ENCODE data around the gene ICAM3.
"Not testable (repeated sequence)": the region's sequence is repeated elsewhere in the genome, so short reads cannot be mapped to it uniquely, and the experiment has no call there.

ICAM3 gene, protein sequence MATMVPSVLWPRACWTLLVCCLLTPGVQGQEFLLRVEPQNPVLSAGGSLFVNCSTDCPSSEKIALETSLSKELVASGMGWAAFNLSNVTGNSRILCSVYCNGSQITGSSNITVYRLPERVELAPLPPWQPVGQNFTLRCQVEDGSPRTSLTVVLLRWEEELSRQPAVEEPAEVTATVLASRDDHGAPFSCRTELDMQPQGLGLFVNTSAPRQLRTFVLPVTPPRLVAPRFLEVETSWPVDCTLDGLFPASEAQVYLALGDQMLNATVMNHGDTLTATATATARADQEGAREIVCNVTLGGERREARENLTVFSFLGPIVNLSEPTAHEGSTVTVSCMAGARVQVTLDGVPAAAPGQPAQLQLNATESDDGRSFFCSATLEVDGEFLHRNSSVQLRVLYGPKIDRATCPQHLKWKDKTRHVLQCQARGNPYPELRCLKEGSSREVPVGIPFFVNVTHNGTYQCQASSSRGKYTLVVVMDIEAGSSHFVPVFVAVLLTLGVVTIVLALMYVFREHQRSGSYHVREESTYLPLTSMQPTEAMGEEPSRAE

DNA sequence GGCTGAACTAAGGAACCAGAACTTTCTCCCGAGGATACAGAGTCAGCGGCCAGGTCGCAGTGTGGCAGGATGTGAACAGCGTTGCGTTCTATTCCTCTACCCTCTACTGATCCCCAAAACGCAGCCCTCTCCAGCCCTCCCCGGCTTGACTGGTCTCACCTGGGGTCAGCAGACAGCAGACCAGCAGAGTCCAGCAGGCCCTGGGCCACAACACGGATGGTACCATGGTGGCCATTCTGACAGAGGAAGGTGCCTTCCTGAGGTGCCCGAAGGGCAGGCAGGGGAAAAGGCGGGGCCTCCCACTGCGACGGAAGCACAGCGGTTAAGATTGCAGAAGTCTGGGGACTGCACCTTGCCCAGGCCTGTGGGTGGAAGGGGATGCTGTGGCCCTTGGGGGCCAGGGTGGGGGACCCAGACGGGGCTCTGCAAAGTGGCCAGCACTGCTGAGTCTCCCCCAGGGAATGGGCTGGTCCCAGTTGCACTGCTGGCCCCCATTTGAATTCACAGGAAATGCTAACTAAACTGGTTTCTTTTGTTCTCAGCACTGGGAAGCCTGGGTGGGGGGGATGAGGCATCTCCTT is at the start of gene ICAM3:
Gene ICAM3 (minus strand): TSS at position 245 of the 581 bp plus-strand sequence. CDS start 10 bp downstream, at position 235.
- H3K27me3 Mint-ChIP-seq, result no peaks in the 10 kb centered on the region
- intact Hi-C loops (cut with micrococcal nuclease), result no loop called here
- peak within 1 kb of the TSS; percentile 63 for H3K4me3 Mint-ChIP-seq
- H3K9me3 Mint-ChIP-seq, result no peaks in the 10 kb centered on the region
- peaks cover 10% of the 10 kb centered on the region for H3K36me3 Mint-ChIP-seq (ENCODE audit: low read depth)
- H3K27ac Mint-ChIP-seq, result peak within 1 kb of the TSS; percentile 41
- H3K4me1 Mint-ChIP-seq (ENCODE audit: low read depth), result peaks cover 47% of the 10 kb centered on the region

DNA sequence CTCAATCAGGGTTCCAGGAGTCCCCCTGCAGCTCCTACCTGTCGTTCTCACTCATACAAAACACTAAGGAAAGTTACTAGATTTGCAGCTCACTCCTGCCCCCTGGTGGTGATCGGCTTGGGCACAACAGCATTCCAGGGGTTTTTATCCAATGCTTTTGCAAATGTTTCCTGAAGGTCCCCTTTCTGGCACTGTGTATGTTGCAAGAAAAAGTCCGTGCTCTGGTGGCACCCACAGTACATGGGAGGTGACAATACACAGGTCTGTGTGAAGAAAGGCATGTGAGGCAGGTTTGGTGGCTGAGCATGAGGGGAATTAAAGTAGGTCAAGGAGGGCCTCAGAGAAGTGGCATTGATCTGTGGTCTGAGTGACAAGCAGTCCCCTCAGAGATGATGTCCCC is 49.5 kb upstream of the ICAM3 start:
- H3K9me3 Mint-ChIP-seq, result no peaks in the 10 kb centered on the region
- peaks cover 12% of the 10 kb centered on the region for H3K4me1 Mint-ChIP-seq (ENCODE audit: low read depth)
- H3K36me3 Mint-ChIP-seq (ENCODE audit: low read depth), result peaks cover 46% of the 10 kb centered on the region
- no peak overlapping the region for H3K4me3 Mint-ChIP-seq
- intact Hi-C loops (cut with micrococcal nuclease), result loop anchor here (1.0 to 5.0 kb wide), 3 partner anchors 120 to 457 kb away; no protein-coding TSS in a partner anchor
- no peaks in the 10 kb centered on the region for H3K27me3 Mint-ChIP-seq
- no peak overlapping the region for H3K27ac Mint-ChIP-seq

DNA sequence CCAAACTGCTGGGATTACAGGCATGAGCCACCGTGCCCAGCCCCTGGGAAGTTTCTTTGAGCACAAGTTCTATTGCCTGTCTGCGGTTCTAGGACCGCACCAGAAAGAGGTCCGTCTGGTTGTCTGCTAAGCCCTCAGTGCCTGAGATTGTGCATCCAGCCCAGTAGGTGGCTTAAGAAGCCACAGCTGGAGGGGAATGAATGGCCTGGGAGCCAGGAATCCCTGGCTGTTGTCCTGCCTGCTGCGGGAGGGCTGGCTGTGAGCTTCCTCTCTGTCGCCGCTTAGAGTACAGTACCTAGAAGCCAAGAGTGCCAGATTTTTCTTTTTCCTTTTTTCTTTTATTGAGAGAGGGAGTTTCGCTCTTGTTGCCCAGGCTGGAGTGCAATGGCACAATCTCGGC is 45.2 kb upstream of the ICAM3 start:
- Mint-ChIP-seq H3K36me3 (ENCODE audit: low read depth) (peaks cover 15% of the 10 kb centered on the region), H3K27me3 (no peaks in the 10 kb centered on the region), H3K4me1 (ENCODE audit: low read depth) (peaks cover 32% of the 10 kb centered on the region), H3K4me3 (no peak overlapping the region), H3K9me3 (no peaks in the 10 kb centered on the region), H3K27ac (no peak overlapping the region)
- intact Hi-C loops (cut with micrococcal nuclease), result no loop called here

DNA sequence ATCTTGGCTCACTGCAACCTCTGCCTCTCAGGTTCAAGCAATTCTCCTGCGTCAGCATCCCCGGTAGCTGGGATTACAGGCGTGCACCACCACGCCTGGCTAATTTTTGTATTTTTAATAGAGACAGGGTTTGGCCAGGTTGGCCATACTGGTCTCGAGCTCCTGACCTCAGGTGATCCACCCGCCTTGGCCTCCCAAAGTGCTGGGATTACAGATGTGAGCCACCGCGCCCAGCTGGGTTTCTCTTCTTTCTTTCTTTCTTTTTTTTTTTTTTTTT is 43.7 kb upstream of the ICAM3 start:
- Mint-ChIP-seq H3K36me3 (ENCODE audit: low read depth) (peaks cover 23% of the 10 kb centered on the region), H3K4me3 (peak overlapping the region; percentile 42), H3K27ac (peak overlapping the region; percentile 94), H3K4me1 (ENCODE audit: low read depth) (peaks cover 33% of the 10 kb centered on the region)
- intact Hi-C loops (cut with micrococcal nuclease); H3K27me3 Mint-ChIP-seq; H3K9me3 Mint-ChIP-seq: not testable (repeated sequence)

DNA sequence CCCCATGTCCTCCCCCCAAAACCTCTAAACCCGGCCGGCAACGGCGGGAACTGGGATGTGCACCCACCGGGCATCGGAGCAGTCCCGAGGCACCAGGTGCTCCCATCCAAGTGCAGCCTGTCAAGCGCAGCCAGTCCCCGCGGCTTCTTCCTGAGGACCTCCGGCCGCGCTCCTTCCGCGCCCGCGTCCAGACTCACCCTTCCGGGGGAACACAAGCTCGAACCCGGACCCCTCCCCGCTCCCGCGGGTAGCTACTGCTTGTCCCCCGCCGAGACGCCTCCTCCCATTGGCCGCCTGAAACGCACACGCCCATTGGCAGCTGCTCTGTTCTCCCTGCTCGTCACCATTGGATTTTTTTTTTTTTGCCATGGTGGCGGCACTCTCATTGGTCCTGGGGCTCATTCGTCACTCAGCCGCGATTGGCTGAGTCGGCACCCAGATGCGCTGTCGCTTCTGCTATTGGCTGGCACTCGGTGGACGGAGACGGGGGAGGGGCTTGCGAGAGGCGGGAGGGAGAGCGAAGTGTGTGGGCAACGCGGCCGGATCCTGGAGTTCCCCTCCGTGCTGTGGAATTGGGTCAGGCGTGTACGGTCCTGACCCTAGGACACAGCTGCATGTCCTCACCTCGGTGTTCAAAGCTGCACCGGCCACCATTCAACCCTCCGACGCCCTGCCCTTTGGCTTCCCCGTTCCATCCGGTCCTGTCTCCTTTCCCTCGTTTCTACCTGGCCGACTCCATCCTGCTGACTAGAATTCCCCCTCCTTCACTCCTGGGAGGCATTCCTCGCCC is 41.1 kb upstream of the ICAM3 start, which contains the start of gene TYK2:
Gene TYK2 (minus strand): TSS at position 260 of the 790 bp plus-strand sequence. CDS start 2,166 bp downstream, outside the sequence.
- peaks cover 38% of the 10 kb centered on the region for H3K4me1 Mint-ChIP-seq (ENCODE audit: low read depth)
- no peaks in the 10 kb centered on the region for H3K9me3 Mint-ChIP-seq
- intact Hi-C loops (cut with micrococcal nuclease), result no loop called here
- peaks cover 47% of the 10 kb centered on the region for H3K36me3 Mint-ChIP-seq (ENCODE audit: low read depth)
- H3K4me3 Mint-ChIP-seq, result peak within 1 kb of the TSS; percentile 96
- H3K27me3 Mint-ChIP-seq, result no peaks in the 10 kb centered on the region
- peak within 1 kb of the TSS; percentile 94 for H3K27ac Mint-ChIP-seq

DNA sequence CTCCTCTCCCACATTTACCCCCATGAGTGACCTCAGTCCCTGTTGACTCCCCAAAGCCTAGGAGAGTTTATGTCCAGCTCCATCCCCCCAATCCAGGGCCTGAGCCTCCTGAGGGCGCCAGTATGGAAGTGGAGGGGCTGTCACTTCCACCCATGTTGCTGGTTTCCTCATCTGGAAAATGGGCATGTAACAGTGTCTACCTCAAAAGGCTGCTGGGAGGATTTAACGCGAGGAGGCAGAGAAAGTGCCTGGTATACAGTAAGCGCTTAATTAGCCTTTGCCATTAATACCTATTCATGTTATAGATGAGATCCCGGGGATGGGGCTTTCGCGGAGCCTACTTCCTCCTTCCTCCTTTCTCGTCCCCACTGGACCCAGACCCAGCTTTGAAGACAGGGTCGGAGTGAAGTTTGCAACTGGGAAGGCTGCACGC is 40.5 kb upstream of the ICAM3 start:
- Mint-ChIP-seq H3K27me3 (no peaks in the 10 kb centered on the region), H3K36me3 (ENCODE audit: low read depth) (peaks cover 53% of the 10 kb centered on the region), H3K4me3 (peak overlapping the region; percentile 96), H3K27ac (peak overlapping the region; percentile 94), H3K4me1 (ENCODE audit: low read depth) (peaks cover 44% of the 10 kb centered on the region), H3K9me3 (no peaks in the 10 kb centered on the region)
- intact Hi-C loops (cut with micrococcal nuclease), result no loop called here

DNA sequence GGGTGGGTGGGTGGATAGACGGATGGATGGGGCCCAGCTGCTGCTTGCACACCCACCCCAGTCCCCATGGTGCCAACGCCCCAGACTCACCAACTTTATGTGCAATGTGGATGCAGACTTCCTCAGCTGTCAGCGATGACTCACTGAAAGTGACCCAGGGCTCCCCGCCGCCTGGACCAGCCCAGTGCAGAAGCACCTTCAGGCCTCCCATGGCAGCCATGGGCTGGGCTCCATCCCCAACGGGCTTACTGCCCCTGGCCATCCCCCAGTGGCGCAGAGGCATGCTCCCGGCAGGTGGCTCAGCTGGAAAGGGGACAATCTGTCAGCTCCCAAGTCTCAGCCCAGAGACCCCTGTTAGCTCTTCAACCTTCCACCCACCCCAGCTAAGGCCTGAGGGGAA is 38.7 kb upstream of the ICAM3 start:
- intact Hi-C loops (cut with micrococcal nuclease), result no loop called here

DNA sequence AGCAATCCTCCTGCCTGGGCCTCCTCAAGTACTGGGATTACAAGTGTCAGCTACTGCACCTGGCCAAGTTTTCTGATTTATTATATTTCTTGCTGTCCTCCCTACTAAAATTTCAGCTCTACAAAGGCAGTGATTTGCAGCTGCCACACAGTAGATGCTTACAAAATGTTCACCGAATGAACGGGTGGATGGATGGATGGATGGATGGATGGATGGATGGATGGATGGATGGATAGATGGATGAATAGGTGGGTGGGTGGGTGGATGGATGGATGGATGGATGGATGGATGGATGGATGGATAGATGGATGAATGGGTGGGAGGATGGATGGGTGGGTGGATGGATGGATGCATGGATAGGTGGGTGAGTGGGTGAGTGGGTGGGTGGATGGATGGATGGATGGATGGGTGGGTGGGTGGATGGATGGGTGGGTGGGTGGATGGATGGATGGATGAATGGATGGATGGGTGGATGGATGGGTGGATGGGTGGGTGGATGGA is 37.8 kb upstream of the ICAM3 start:
- H3K27ac Mint-ChIP-seq; intact Hi-C loops (cut with micrococcal nuclease); H3K4me3 Mint-ChIP-seq; H3K9me3 Mint-ChIP-seq; H3K27me3 Mint-ChIP-seq: not testable (repeated sequence)
- peaks cover 51% of the 10 kb centered on the region for H3K4me1 Mint-ChIP-seq (ENCODE audit: low read depth)
- peaks cover 72% of the 10 kb centered on the region for H3K36me3 Mint-ChIP-seq (ENCODE audit: low read depth)

More for the DNA sequence above, 38.7 kb upstream of the ICAM3 start:
- Mint-ChIP-seq H3K27me3 (no peaks in the 10 kb centered on the region), H3K36me3 (ENCODE audit: low read depth) (peaks cover 67% of the 10 kb centered on the region), H3K4me1 (ENCODE audit: low read depth) (peaks cover 50% of the 10 kb centered on the region), H3K27ac (no peak overlapping the region), H3K9me3 (no peaks in the 10 kb centered on the region), H3K4me3 (no peak overlapping the region)

DNA sequence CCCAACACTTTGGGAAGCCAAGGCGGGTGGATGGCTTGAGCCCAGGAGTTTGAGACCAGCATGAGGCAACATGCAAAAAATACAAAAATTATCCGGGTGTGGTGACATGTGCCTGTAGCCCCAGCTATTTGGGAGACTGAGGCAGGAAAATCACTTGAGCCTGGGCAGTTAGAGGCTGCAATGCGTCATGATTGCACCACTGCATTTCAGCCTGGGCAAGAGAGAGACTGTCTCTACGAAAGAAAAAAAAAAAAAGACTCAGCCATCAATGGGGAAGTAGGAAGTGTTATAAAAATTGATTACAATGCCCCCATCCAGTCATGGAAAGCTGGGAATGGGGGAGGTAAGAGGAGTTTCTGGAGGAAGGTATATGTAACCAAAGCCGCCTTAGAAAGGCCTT is 35.5 kb upstream of the ICAM3 start:
- peaks cover 48% of the 10 kb centered on the region for H3K4me1 Mint-ChIP-seq (ENCODE audit: low read depth)
- no peaks in the 10 kb centered on the region for H3K27me3 Mint-ChIP-seq
- H3K4me3 Mint-ChIP-seq, result no peak overlapping the region
- peaks cover 82% of the 10 kb centered on the region for H3K36me3 Mint-ChIP-seq (ENCODE audit: low read depth)
- H3K27ac Mint-ChIP-seq, result peak overlapping the region; percentile 60
- no peaks in the 10 kb centered on the region for H3K9me3 Mint-ChIP-seq
- intact Hi-C loops (cut with micrococcal nuclease), result no loop called here

DNA sequence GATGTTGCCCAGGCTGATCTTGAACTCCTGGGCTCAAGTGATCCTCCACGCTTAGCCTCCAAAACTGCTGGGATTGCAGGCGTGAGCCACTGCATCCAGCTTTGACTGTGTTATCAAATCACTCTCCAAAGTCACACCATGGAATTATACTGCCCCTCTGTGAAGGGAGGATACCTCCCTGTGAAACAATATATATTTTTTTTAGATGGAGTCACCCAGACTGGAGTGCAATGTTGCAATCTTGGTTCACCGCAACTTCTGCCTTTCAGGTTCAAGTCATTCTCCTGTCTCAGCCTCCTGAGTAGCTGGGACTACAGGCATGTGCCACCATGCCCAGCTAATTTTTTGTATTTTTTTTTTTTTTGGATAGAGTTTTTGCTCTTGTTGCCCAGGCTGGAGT is 33.3 kb upstream of the ICAM3 start:
- Mint-ChIP-seq H3K27me3 (no peaks in the 10 kb centered on the region), H3K36me3 (ENCODE audit: low read depth) (peaks cover 86% of the 10 kb centered on the region)
- intact Hi-C loops (cut with micrococcal nuclease), result no loop called here

DNA sequence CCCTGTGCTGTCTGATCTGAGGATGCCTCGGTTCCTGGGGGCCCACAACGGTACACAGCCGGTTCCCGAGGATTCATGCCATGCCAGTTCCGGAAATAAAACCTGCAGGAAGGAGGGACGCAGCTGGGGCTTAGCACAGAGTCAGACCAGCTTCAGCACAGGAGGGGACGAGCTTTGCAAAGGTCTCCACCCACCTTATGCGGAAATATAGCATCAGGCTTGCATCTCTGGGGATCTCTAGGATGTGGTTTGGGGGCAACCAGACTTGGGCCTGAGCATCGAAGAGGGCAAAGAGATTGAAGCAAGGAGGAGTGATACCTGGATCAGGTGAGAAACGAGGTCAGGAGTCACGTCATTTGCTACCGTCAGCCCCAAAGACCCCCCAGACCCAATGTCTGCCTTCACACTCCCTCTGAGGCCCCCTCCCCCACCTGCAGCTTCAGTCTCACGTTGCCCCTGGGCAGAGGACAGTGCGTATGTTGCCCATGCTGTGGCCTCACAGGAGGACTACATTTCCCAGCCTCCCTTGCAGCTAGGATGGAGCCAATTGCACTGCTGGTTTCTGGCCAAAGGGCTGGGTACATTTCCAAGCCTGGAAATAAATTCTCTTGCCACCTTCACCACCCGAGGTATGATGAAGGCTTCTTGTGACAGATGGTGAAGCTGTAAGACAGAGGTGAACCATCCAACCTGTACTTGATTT is 28.8 kb upstream of the ICAM3 start:
- no peak overlapping the region for H3K27ac Mint-ChIP-seq
- H3K36me3 Mint-ChIP-seq (ENCODE audit: low read depth), result peaks cover 90% of the 10 kb centered on the region
- intact Hi-C loops (cut with micrococcal nuclease), result no loop called here

More for the DNA sequence above, 33.3 kb upstream of the ICAM3 start:
- peak overlapping the region; percentile 78 for H3K27ac Mint-ChIP-seq
- no peaks in the 10 kb centered on the region for H3K9me3 Mint-ChIP-seq
- H3K4me1 Mint-ChIP-seq (ENCODE audit: low read depth), result peaks cover 45% of the 10 kb centered on the region
- peak overlapping the region; percentile 32 for H3K4me3 Mint-ChIP-seq

DNA sequence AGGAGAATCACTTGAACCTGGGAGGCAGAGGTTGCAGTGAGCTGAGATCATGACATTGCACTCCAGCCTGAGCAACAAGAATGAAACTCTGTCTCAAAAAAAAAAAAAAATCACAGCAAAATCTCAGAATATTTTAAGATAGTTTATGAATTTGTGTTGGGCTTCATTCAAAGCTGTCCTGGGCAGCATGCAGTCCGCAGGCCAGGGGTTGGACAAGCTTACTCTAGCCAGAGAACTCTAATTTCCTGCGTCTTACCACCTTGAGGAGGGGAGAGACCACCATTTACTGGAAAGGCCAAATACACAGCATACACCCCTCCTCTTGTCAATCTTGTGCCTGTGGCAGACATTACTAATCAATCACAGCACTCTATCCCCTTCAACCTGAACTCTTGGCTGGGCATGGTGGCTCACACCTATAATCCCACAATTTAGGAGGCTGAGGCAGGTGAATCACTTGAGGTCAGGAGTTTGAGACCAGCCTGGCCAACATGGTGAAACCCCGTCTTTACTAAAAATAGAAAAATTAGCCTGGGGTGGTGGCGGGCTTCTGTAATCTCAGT is 27.6 kb upstream of the ICAM3 start:
- H3K27ac Mint-ChIP-seq; intact Hi-C loops (cut with micrococcal nuclease); H3K4me3 Mint-ChIP-seq; H3K27me3 Mint-ChIP-seq; H3K9me3 Mint-ChIP-seq: not testable (repeated sequence)
- Mint-ChIP-seq H3K36me3 (ENCODE audit: low read depth) (peaks cover 96% of the 10 kb centered on the region), H3K4me1 (ENCODE audit: low read depth) (peaks cover 16% of the 10 kb centered on the region)

More for the DNA sequence above, 28.8 kb upstream of the ICAM3 start:
- H3K27me3 Mint-ChIP-seq, result no peaks in the 10 kb centered on the region
- no peaks in the 10 kb centered on the region for H3K9me3 Mint-ChIP-seq
- no peak overlapping the region for H3K4me3 Mint-ChIP-seq
- peaks cover 23% of the 10 kb centered on the region for H3K4me1 Mint-ChIP-seq (ENCODE audit: low read depth)

DNA sequence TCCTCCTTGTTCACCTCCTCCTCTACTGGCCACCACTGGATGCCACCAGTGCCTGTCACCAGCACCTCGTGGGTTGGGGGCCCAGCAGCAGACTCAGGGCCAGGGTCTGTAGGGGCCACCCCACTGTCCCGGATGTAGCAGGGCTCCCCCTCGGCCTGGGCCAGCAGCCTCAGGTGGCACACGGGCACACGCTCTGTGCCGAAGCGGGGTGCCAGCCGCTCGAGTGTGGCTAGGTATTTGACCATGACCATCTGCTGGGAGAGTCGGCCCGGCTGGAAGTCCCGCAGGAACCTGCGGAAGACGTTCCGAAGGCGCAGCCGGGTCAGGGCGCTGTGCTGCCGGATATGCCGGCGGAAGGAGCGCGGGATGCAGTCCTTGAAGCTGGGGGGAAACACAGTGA is 26.1 kb upstream of the ICAM3 start:
- Mint-ChIP-seq H3K4me3 (no peak overlapping the region), H3K27ac (no peak overlapping the region), H3K9me3 (no peaks in the 10 kb centered on the region), H3K36me3 (ENCODE audit: low read depth) (peaks cover 100% of the 10 kb centered on the region), H3K4me1 (ENCODE audit: low read depth) (peaks cover 14% of the 10 kb centered on the region), H3K27me3 (no peaks in the 10 kb centered on the region)
- intact Hi-C loops (cut with micrococcal nuclease), result no loop called here

All from dendritic cell treated with granulocyte-macrophage colony-stimulating factor and Interleukin-4, amounts not matched to agents 40 ng/mL and 50 ng/mL, for 4 days (primary cell).